H9 (cell line): ENCODE measurements around the gene KIF3B. TPM values are rescaled to one million over a fixed set of nuclear protein-coding genes. Genes with fewer than 3 reads are reported as not detected.

Experiments
- DNase-seq: peaks from one replicate; pipeline ENCODE4 v3.0.0-alpha.2; 2017
- H2AFZ ChIP-seq: one replicate; pipeline ENCODE4 v1.6.1; 2013; ENCODE audit warnings: mild to moderate bottlenecking, low read length, control low read depth, moderate library complexity
- H2AK5ac ChIP-seq: 2 replicates; pipeline ENCODE4 v1.6.1; 2013; ENCODE audit warnings: low read length, control low read depth, mixed read lengths; ENCODE audit not compliant: insufficient read length
- H2BK120ac ChIP-seq: one replicate; pipeline ENCODE4 v1.6.1; 2013; ENCODE audit warnings: low read depth, mild to moderate bottlenecking, low read length, control low read depth, inconsistent platforms; ENCODE audit not compliant: poor library complexity, severe bottlenecking
- H2BK12ac ChIP-seq: 2 replicates; pipeline ENCODE4 v1.6.1; 2013; ENCODE audit warnings: low read length, control low read depth, mixed read lengths, low read depth; ENCODE audit not compliant: insufficient read length
- H2BK15ac ChIP-seq: 2 replicates; pipeline ENCODE4 v1.6.1; 2013; ENCODE audit warnings: low read depth, low read length, control low read depth
- H2BK20ac ChIP-seq: one replicate; pipeline ENCODE4 v1.6.1; 2013; ENCODE audit warnings: low read depth, mild to moderate bottlenecking, low read length, control low read depth, inconsistent platforms; ENCODE audit not compliant: poor library complexity, severe bottlenecking
- H2BK5ac ChIP-seq: 2 replicates; pipeline ENCODE4 v1.6.1; 2013; ENCODE audit warnings: low read length, control low read depth, mixed read lengths; ENCODE audit not compliant: insufficient read length
- H3K14ac ChIP-seq: 2 replicates; pipeline ENCODE4 v1.6.1; 2013; ENCODE audit warnings: low read length, control low read depth; ENCODE audit not compliant: insufficient read depth
- H3K18ac ChIP-seq: 2 replicates; pipeline ENCODE4 v1.6.1; 2013; ENCODE audit warnings: low read depth, mild to moderate bottlenecking, mixed read lengths, low read length, control low read depth; ENCODE audit not compliant: insufficient read length
- H3K23ac ChIP-seq: 2 replicates; pipeline ENCODE4 v1.6.1; 2013; ENCODE audit warnings: low read length, control low read depth, mixed read lengths, low read depth; ENCODE audit not compliant: insufficient read length
- H3K23me2 ChIP-seq: 2 replicates; pipeline ENCODE4 v1.6.1; 2013; ENCODE audit warnings: low read depth, mild to moderate bottlenecking, mixed read lengths, low read length, control low read depth; ENCODE audit not compliant: insufficient read length, poor library complexity, severe bottlenecking
- H3K27ac ChIP-seq: 2 replicates; pipeline ENCODE4 v1.5.1; 2013; ENCODE audit warnings: low read length, control low read depth, mixed read lengths, low read depth; ENCODE audit not compliant: insufficient read length
- H3K27me3 ChIP-seq: 2 replicates; pipeline ENCODE4 v1.6.1; 2013; ENCODE audit warnings: low read length, control low read depth, inconsistent platforms; ENCODE audit not compliant: insufficient read depth
- H3K4ac ChIP-seq: 2 replicates; pipeline ENCODE4 v1.6.1; 2013; ENCODE audit warnings: low read depth, mild to moderate bottlenecking, control low read depth, inconsistent platforms, low read length, moderate library complexity
- H3K4me1 ChIP-seq: 2 replicates; pipeline ENCODE4 v1.6.1; 2013; ENCODE audit warnings: low read length, control low read depth, inconsistent platforms; ENCODE audit not compliant: insufficient read depth
- H3K4me2 ChIP-seq: 2 replicates; pipeline ENCODE4 v1.6.1; 2013; ENCODE audit warnings: low read length, control low read depth, mixed read lengths; ENCODE audit not compliant: insufficient read length, insufficient read depth
- H3K56ac ChIP-seq: 2 replicates; pipeline ENCODE4 v1.6.1; 2013; ENCODE audit warnings: low read depth, mild to moderate bottlenecking, mixed read lengths, low read length, control low read depth; ENCODE audit not compliant: insufficient read length
- H3K79me1 ChIP-seq: 2 replicates; pipeline ENCODE4 v1.6.1; 2013; ENCODE audit warnings: low read depth, mild to moderate bottlenecking, moderate library complexity, low read length, control low read depth, inconsistent platforms; ENCODE audit not compliant: insufficient read depth, poor library complexity, severe bottlenecking
- H3K79me2 ChIP-seq: 2 replicates; pipeline ENCODE4 v1.6.1; 2013; ENCODE audit warnings: low read length, control low read depth, inconsistent platforms; ENCODE audit not compliant: insufficient read depth
- H3K9ac ChIP-seq: 2 replicates; pipeline ENCODE4 v1.6.1; 2013; ENCODE audit warnings: low read length, control low read depth, mixed read lengths; ENCODE audit not compliant: insufficient read length; ENCODE audit errors: extremely low read depth
- H3K9me3 ChIP-seq: one replicate; pipeline ENCODE4 v1.6.1; 2013; ENCODE audit warnings: low read depth, low read length, inconsistent platforms; ENCODE audit not compliant: control insufficient read depth
- H3T11ph ChIP-seq: one replicate; pipeline ENCODE4 v1.6.1; 2013; ENCODE audit warnings: mild to moderate bottlenecking, low read length, control low read depth, inconsistent platforms
- H4K20me1 ChIP-seq: one replicate; pipeline ENCODE4 v1.6.1; 2013; ENCODE audit not compliant: control insufficient read depth, insufficient read length, insufficient read depth
- H4K5ac ChIP-seq: 2 replicates; pipeline ENCODE4 v1.6.1; 2013; ENCODE audit warnings: low read depth, mild to moderate bottlenecking, mixed read lengths, low read length, control low read depth; ENCODE audit not compliant: insufficient read length
- H4K8ac ChIP-seq: replicated peaks from 2 replicates; pipeline ENCODE4 v1.6.1; 2013; ENCODE audit warnings: low read length, control low read depth, mixed read lengths, low read depth; ENCODE audit not compliant: insufficient read length
- H4K91ac ChIP-seq: 2 replicates; pipeline ENCODE4 v1.6.1; 2013; ENCODE audit warnings: low read depth, mild to moderate bottlenecking, moderate library complexity, mixed read lengths, low read length, control low read depth; ENCODE audit not compliant: insufficient read length
- H3K27ac Mint-ChIP-seq, 3 experiments: 2 replicates in 2 of 3; 3 replicates in 1 of 3; pipeline ENCODE4 v1.8.0; 2020 to 2021; ENCODE audit warnings: mixed read lengths in 3 of 3, mild to moderate bottlenecking in 1 of 3, moderate library complexity in 1 of 3
- H3K27me3 Mint-ChIP-seq: 2 replicates; pipeline ENCODE4 v1.8.0; 2021; ENCODE audit warnings: low read depth, mild to moderate bottlenecking, moderate library complexity, mixed read lengths
- H3K36me3 Mint-ChIP-seq, 3 experiments: 2 replicates in 2 of 3; 3 replicates in 1 of 3; pipeline ENCODE4 v1.8.0; 2020 to 2021; ENCODE audit warnings: low read depth in 3 of 3, mixed read lengths in 3 of 3; ENCODE audit not compliant: insufficient read depth in 1 of 3
- H3K4me1 Mint-ChIP-seq, 2 experiments: 2 replicates each; pipeline ENCODE4 v1.8.0; 2020; ENCODE audit warnings: mixed read lengths in 2 of 2
- H3K4me3 Mint-ChIP-seq, 2 experiments: 2 replicates in 1 of 2; 3 replicates in 1 of 2; pipeline ENCODE4 v1.8.0; 2020 to 2021; ENCODE audit warnings: mild to moderate bottlenecking in 2 of 2, mixed read lengths in 2 of 2, moderate library complexity in 1 of 2
- H3K9me3 Mint-ChIP-seq, 2 experiments: 2 replicates in 1 of 2; 3 replicates in 1 of 2; pipeline ENCODE4 v1.8.0; 2020; ENCODE audit warnings: mild to moderate bottlenecking in 2 of 2, mixed read lengths in 2 of 2, moderate library complexity in 1 of 2
- WGBS: extraction: QIAGEN DNeasy Blood & Tissue Kit; methylation state at CpG from one replicate; pipeline ENCODE4 v1.1.7; 2013; ENCODE audit warnings: missing lambda C conversion rate, low lambda C conversion rate, mixed read lengths; ENCODE audit not compliant: insufficient read length; ENCODE audit errors: extremely low coverage; 5-methylcytosine and 5-hydroxymethylcytosine counted together
- total RNA-seq: library from RNA; stranded (reverse); gene quantifications from 2 replicates; pipeline ENCODE4 v1.2.1, GENCODE V29; 2021
- TF ChIP-seq, protein P1 (sequence below): fragments of 200-600 bp; sonication (generic); conservative IDR thresholded peaks from 3 replicates; pipeline ENCODE4 v1.8.0; 2021; ENCODE audit warnings: antibody characterized with exemption, mild to moderate bottlenecking

Gene KIF3B
- total RNA-seq, 1 experiment from 2014 or later = 29.7 TPM

DNA sequence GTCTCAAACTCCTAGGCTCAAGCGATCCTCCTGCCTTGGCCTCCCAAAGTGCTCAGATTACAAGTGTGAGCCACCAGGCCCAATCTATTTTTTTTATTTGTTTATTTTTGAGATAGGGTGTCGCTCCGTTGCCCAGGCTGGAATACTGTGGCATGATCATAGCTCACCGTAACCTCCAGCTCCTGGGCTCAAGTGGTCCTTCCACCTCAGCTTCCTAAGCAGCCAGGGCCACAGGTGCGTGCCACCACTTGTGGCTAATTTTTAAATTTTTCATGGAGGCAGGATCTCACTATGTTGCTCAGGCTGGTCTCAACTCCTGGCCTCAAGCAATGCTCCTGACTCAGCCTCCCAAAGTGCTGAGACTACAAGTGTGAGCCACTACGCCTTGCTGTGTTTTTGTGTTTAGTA, 9.8 kb downstream of the KIF3B start:
- Mint-ChIP-seq H3K36me3 (no peaks in the 10 kb centered on the region), H3K27ac (no peak overlapping the region), H3K9me3 (no peaks in the 10 kb centered on the region), H3K27me3 (no peaks in the 10 kb centered on the region), H3K4me3 (no peak overlapping the region), H3K4me1 (peaks cover under 1 to 3% of the 10 kb centered on the region in 2 experiments; a peak in 3 of 4 replicates)
- no peak overlapping the region for H3K4me2 ChIP-seq
- no peaks in the 10 kb centered on the region for H3K4me1 ChIP-seq
- no peak overlapping the region for H2BK5ac ChIP-seq
- H2BK12ac ChIP-seq = no peak overlapping the region
- H3K56ac ChIP-seq = no peak overlapping the region
- no peaks in the 10 kb centered on the region for H4K20me1 ChIP-seq
- H2BK20ac ChIP-seq = no peak overlapping the region
- H2BK15ac ChIP-seq = no peak overlapping the region
- H3T11ph ChIP-seq = no peak overlapping the region
- no peak overlapping the region for H4K8ac ChIP-seq
- no peaks in the 10 kb centered on the region for H3K27me3 ChIP-seq
- H3K79me1 ChIP-seq = no peaks in the 10 kb centered on the region
- no peak overlapping the region for H3K27ac ChIP-seq
- TF ChIP-seq, protein P1, sequence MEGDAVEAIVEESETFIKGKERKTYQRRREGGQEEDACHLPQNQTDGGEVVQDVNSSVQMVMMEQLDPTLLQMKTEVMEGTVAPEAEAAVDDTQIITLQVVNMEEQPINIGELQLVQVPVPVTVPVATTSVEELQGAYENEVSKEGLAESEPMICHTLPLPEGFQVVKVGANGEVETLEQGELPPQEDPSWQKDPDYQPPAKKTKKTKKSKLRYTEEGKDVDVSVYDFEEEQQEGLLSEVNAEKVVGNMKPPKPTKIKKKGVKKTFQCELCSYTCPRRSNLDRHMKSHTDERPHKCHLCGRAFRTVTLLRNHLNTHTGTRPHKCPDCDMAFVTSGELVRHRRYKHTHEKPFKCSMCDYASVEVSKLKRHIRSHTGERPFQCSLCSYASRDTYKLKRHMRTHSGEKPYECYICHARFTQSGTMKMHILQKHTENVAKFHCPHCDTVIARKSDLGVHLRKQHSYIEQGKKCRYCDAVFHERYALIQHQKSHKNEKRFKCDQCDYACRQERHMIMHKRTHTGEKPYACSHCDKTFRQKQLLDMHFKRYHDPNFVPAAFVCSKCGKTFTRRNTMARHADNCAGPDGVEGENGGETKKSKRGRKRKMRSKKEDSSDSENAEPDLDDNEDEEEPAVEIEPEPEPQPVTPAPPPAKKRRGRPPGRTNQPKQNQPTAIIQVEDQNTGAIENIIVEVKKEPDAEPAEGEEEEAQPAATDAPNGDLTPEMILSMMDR = no peak
- no peak overlapping the region for H3K9ac ChIP-seq
- H3K14ac ChIP-seq = no peak overlapping the region
- no peak overlapping the region for H2AK5ac ChIP-seq
- no peaks in the 10 kb centered on the region for H3K79me2 ChIP-seq
- no peaks in the 10 kb centered on the region for H3K9me3 ChIP-seq
- no peak overlapping the region for H3K18ac ChIP-seq
- no peak overlapping the region for H4K5ac ChIP-seq
- no CpG with 5 or more reads among the region's 6 CpGs for WGBS
- no peak for DNase-seq
- H3K23ac ChIP-seq = no peak overlapping the region
- H2BK120ac ChIP-seq = no peak overlapping the region
- no peaks in the 10 kb centered on the region for H3K23me2 ChIP-seq
- H3K4ac ChIP-seq = no peak overlapping the region
- no peak overlapping the region for H2AFZ ChIP-seq
- no peak overlapping the region for H4K91ac ChIP-seq
